NCI-H2107 (cell line): ENCODE results near the gene PRRX1.

Experiments used
- DNase-seq: peaks from one replicate; lab custom pipeline; 2025; lab: John Stamatoyannopoulos, UW

Gene PRRX1

DNA sequence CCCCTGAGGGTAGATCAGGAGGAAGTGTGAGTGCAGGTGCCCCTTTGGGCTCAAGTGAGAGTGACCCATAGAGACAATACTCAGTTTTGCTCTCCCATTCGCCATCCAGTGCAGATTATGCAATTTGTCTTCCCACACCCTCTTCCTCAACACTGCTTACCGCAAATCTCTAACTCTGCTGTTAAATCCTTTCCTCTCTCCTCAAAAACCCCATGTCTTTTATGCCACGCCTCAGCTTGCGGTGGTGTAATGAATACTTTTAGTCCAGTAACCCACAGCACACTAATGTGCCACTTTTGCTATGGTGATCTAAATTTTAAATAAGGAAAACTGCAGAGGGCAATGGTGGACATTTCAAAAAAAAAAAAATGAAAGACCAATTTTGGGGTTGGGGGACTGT, 57.7 kb downstream of the PRRX1 start:
- no peak for DNase-seq

DNA sequence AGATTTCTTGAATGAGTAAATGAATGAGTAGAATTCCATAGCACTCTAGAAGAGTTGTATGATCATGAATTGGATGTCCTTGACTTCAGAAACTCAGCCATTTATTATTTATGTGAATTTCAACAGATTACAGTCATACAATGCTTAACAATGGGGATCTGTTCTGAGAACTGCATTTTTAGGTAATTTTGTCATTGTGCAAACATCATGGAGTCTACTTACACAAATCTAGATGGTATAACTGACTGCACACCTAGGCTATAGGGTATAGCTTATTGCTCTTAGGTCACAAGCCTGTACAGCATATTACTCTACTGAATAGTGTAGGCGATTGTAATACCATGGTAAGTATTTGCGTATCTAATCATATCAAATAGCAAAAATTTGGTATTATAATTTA, 59.6 kb downstream of the PRRX1 start:
- no peak for DNase-seq

- no peak for DNase-seq
Measured at GRCh38 chr1:170725326-170725725, 61.4 kb downstream of the PRRX1 start.

DNA sequence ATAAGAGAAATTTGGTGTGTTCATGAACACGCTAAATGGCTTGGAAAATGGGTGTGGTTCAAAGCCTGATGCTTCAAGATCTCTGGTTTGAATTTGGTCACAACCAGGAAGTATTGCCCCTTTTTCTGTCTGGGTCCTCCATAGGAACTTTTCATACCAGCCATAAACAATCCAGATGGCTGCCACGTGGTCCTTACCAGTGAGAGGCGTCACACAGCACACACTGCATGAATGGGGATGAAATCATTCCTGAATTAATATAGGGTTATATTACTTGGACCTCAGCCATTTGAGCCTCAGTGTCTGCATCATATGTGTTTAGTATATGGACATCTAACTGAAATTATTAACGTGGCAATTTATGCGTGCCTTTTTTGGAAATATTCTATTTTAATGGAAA, 64.0 kb downstream of the PRRX1 start:
- no peak for DNase-seq

GRCh38 chr1:170729225-170730002, 65.5 kb downstream of the PRRX1 start:
- DNase-seq: no peak

GRCh38 chr1:170730014-170730413, 66.1 kb downstream of the PRRX1 start:
- DNase-seq: no peak

- no peak for DNase-seq
Measured at GRCh38 chr1:170730438-170730837, 66.5 kb downstream of the PRRX1 start.

- DNase-seq: no peak
Measured at GRCh38 chr1:170731566-170732251, 67.8 kb downstream of the PRRX1 start.

DNA sequence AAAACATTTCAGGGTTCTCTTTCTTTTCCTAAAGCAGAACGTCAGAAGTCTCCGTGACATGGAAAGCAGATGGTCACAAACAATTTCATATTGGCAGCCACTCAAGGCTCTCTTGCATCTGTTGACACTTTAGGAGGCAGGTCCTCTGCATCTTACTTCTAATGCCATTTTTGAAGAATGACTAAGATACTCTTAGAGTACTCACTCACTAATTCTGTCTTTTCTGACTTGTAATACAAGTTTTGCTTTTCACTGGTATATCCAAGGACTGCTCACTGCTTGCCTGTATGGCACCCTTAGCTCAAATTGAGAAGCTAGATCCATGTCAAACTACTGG, 68.3 kb downstream of the PRRX1 start:
- no peak for DNase-seq

GRCh38 chr1:170734412-170735175, 70.7 kb downstream of the PRRX1 start:
- DNase-seq: no peak

- no peak for DNase-seq
Measured at GRCh38 chr1:170735366-170736263, 71.7 kb downstream of the PRRX1 start.

- no peak for DNase-seq
Measured at GRCh38 chr1:170739803-170740202, 75.9 kb downstream of the PRRX1 start.

- DNase-seq: no peak
Measured at GRCh38 chr1:170741678-170742077, 77.7 kb downstream of the PRRX1 start.

DNA sequence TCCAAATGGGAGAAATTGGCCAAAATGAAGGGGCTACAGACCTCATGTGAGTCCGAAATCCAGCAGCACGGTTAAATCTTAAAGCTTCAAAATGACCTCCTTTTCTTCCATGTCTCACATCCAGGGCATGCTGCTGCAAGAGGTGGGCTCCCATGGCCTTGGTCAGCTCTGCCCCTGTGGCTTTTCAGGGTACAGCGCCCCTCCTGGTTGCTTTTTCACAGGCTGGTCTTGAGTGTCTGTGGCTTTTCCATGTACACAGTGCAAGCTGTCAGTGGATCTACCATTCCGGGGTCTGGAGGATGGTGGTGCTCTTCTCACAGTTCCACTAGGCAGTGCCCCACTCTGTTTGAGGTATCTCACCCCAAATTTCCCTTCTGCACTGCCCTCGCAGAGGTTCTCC, 78.7 kb downstream of the PRRX1 start:
- DNase-seq: no peak

DNA sequence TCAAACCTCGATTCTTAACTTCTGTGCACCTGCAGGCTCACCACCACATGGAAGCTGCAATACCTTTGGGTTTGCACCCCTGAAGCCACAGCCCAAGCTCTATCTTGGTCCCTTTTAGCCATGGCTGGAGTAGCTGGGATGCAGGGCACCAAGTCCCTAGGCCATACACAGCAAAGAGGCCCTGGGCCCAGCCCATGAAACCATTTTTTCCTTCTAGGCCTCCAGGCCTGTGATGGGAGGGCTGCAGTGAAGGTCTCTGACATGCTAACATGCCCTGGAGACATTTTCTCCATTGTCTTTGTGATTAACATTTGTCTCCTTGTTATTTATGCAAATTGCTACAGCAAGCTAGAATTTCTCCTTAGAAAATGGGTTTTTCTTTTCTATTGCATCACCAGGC, 79.2 kb downstream of the PRRX1 start:
- DNase-seq: no peak

- no peak for DNase-seq
Measured at GRCh38 chr1:170749549-170749948, 85.6 kb downstream of the PRRX1 start.

- no peak for DNase-seq
Measured at GRCh38 chr1:170749959-170750358, 86.0 kb downstream of the PRRX1 start.

- no peak for DNase-seq
Measured at GRCh38 chr1:170755795-170756194, 91.9 kb downstream of the PRRX1 start.

DNA sequence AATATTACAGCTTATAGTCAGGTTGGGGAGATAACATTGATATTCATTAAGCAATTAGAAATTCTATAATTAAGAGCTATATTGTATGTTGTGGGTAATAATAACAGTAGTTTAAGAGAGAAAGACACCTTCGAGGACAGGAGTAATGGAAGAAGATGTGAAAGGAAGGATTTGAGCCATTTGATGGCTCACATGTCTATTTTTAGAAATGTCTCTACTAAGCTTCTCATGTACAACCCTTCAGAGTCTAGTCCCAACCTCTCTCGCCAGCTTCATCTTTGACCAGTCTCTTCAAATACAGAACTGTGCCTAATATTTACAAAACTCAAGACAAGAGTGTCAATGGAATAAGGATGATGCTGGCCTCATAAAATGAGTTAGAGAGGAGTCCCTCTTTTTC, 95.1 kb downstream of the PRRX1 start:
- DNase-seq: no peak

DNA sequence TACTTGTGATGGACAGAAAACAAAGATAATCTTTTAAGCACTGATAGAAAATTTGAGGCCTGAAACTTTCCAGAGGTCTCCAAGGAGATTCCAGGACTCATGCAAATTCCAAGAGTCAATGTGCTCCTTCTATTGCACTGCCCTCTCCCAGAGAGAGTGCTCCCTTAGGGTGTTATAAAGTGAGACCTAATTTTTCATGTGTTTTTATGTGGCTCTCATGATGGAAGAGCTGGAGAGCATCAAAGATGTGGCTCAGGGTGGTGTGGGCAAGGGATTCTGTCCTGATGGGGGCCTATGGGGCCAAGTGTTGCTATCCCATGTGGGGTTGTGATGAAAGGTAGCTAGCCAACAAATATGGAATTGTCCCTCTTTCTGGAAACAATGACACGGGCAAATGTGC, 101.3 kb downstream of the PRRX1 start:
- DNase-seq: no peak

GRCh38 chr1:170765712-170766330, 101.9 kb downstream of the PRRX1 start:
- peak; percentile 12 for DNase-seq

GRCh38 chr1:170768929-170769328, 105.0 kb downstream of the PRRX1 start:
- DNase-seq: no peak
